Upper lobe of left lung (tissue), 6 donors: Measurements from ENCODE around the gene RETSAT. TPM values are rescaled to one million over a fixed set of nuclear protein-coding genes. Genes with fewer than 3 reads are reported as not detected.
"Not testable (repeated sequence)": the region's sequence is repeated elsewhere in the genome, so short reads cannot be mapped to it uniquely, and the experiment has no call there.

ENCODE experiments used
- ATAC-seq, 2 donors: fragments of 200-7000 bp; cut with Tn5 transposase; one replicate each; pipeline ENCODE4 v1.9.1; 2022; ENCODE audit warnings: mild to moderate bottlenecking in 2 of 2, moderate library complexity in 2 of 2; ENCODE audit not compliant: low FRiP score in 2 of 2
- DNase-seq, 2 donors: peaks; one replicate each; pipeline ENCODE4 v3.0.0-alpha.2; 2019 to 2020
- H3K27ac ChIP-seq, 4 donors: fragments of 200-600 bp; sonication (generic); one replicate each; pipeline ENCODE4 v1.5.1; 2016 to 2019
- H3K27me3 ChIP-seq, 4 donors: fragments of 200-600 bp; sonication (generic); one replicate each; pipeline ENCODE4 v1.5.1; 2017 to 2019
- H3K36me3 ChIP-seq, 4 donors: fragments of 200-600 bp; sonication (generic); one replicate each; pipeline ENCODE4 v1.5.1; 2016 to 2019
- H3K4me1 ChIP-seq, 4 donors: fragments of 200-600 bp; sonication (generic); one replicate each; pipeline ENCODE4 v1.5.1; 2018 to 2019
- H3K4me3 ChIP-seq, 4 donors: fragments of 200-600 bp; sonication (generic); one replicate each; pipeline ENCODE4 v1.5.1; 2017 to 2019; ENCODE audit warnings: mild to moderate bottlenecking in 2 of 4, moderate library complexity in 1 of 4
- H3K9me3 ChIP-seq, 4 donors: fragments of 200-600 bp; sonication (generic); one replicate each; pipeline ENCODE4 v1.5.1; 2018 to 2019
- EP300 ChIP-seq, 4 donors: sonication (generic); formaldehyde crosslinking; IDR thresholded peaks; one replicate each; pipeline ENCODE4 v1.5.1; 2017; ENCODE audit warnings: antibody characterized with exemption in 4 of 4, control low read depth in 2 of 4
- POLR2A ChIP-seq, 4 donors: fragments of 450-650 bp; IDR thresholded peaks; one replicate each; pipeline ENCODE4 v1.5.1; 2016 to 2017; ENCODE audit warnings: antibody characterized with exemption in 4 of 4, mild to moderate bottlenecking in 2 of 4
- POLR2AphosphoS5 ChIP-seq, 2 donors: sonication (generic); formaldehyde crosslinking; IDR thresholded peaks; one replicate each; pipeline ENCODE4 v1.5.1; 2017; ENCODE audit warnings: antibody characterized with exemption in 2 of 2
- WGBS, 2 donors: methylation state at CpG; one replicate each; pipeline ENCODE4 v1.1.5; 2017 to 2018; 5-methylcytosine and 5-hydroxymethylcytosine counted together
- total RNA-seq, 6 donors: library from RNA; depleted of rRNA in 4 of 6; stranded (reverse); fragments of >200 nt in 4 of 6; gene quantifications; one replicate each; pipeline versions ENCODE4 v1.1.0 to v1.2.1, GENCODE V29; 2016 to 2021
- TF ChIP-seq, protein P1 (sequence below), 6 experiments: fragments of 450-650 bp in 4 of 6; fragments of 200-600 bp in 2 of 6; sonication (generic) in 2 of 6; IDR thresholded peaks; one replicate each; pipeline ENCODE4 v1.5.1; 2016 to 2019; ENCODE audit warnings: antibody characterized with exemption in 6 of 6
- donor health status: DM: no; HTN: no; CAD: no; lungs with moderate emphysema.
- donor health status: DM: no; HTN: yes; CAD: no; lungs with severe emphysema.

RETSAT gene
- total RNA-seq, 6 donors from 2014 or later = 36.7 to 81.5 (median 57.9) TPM

DNA sequence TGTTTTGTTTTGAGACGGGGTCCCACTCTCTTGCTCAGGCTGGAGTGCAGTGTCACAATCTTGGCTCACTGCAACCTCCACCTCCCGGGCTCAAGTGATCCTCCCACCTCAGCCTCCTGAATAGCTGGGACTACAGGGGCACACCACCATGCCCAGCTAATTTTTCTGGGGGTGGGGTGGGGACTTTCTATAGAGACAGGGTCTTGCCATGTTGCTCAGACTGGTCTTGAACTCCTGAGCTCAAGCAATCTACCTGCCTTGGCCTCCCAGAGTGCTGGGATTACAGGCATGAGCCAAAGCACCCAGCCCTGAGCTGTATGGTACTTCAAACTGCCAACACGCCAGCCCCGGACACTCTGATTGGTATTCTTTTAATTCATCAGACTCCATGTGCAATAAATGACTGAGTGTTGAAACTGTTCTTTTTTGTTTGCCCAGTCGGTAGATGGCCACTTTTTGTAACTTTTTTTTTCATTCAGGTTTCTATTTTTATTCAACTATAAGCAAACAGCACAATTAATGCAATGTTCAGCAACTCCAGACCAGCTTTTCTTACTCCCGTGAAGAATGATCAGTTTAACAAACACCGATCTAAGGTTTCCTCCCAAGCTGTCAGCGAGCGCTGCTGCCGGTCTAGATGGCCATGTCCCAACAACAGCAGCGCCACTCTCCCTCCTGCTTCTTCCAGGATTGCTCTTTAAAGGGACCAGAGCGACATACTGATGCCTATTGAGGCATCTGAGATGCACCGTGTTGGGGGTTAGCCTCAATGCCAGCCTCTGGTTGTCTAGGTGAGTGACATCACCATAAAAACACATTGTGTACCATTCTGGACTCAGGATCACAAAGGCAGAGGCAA lies 14.1 kb downstream of the RETSAT start:
- H3K27me3 ChIP-seq = no peaks in the 10 kb centered on the region
- H3K27ac ChIP-seq = no peak overlapping the region
- DNase-seq (peak in 1 of 2 donors; percentile 47), ATAC-seq (no peak)
- WGBS, 2 donors = 44 to 56% methylated on average over 13 of the region's 13 CpGs
- H3K36me3 ChIP-seq = peaks cover 5 to 26% (median 17%) of the 10 kb centered on the region in 4 donors
- TF ChIP-seq POLR2A (IDR thresholded peaks at IDR 0.05) = no peak
- no peak for TF ChIP-seq POLR2AphosphoS5 (IDR thresholded peaks at IDR 0.05)
- no peak for TF ChIP-seq EP300 (IDR thresholded peaks at IDR 0.05)
- TF ChIP-seq, protein P1, sequence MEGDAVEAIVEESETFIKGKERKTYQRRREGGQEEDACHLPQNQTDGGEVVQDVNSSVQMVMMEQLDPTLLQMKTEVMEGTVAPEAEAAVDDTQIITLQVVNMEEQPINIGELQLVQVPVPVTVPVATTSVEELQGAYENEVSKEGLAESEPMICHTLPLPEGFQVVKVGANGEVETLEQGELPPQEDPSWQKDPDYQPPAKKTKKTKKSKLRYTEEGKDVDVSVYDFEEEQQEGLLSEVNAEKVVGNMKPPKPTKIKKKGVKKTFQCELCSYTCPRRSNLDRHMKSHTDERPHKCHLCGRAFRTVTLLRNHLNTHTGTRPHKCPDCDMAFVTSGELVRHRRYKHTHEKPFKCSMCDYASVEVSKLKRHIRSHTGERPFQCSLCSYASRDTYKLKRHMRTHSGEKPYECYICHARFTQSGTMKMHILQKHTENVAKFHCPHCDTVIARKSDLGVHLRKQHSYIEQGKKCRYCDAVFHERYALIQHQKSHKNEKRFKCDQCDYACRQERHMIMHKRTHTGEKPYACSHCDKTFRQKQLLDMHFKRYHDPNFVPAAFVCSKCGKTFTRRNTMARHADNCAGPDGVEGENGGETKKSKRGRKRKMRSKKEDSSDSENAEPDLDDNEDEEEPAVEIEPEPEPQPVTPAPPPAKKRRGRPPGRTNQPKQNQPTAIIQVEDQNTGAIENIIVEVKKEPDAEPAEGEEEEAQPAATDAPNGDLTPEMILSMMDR (IDR thresholded peaks at IDR 0.05) = no peak
- H3K4me1 ChIP-seq = peaks cover 0 to 8% (median 0%) of the 10 kb centered on the region in 4 donors
- no peak overlapping the region for H3K4me3 ChIP-seq
- H3K9me3 ChIP-seq = no peaks in the 10 kb centered on the region

DNA sequence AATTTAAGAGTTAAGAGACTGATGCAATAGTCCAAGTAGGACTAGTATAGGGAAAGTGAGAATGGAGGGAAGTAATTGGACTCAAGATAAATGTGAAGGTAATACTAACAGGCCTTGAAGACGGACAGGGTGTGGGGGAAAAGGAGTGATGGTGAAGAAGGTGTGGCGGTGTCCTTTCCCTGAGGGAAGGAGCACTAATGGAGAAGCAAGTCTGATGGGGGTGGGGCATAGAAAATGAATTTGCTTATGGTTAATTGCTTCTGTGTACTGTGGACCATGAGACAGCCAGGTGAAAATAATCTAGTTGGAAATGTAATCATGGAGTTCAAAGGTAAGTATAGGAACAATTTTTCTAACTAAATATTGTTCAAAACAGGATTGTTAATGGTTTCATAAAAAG lies 19.4 kb downstream of the RETSAT start:
- H3K27ac ChIP-seq = no peak overlapping the region
- WGBS, 2 donors = 50 to 64% methylated on average over 2 of the region's 2 CpGs
- H3K27me3 ChIP-seq = no peaks in the 10 kb centered on the region
- peaks cover 0 to under 1% (median 0%) of the 10 kb centered on the region in 4 donors for H3K4me1 ChIP-seq
- no peaks in the 10 kb centered on the region for H3K9me3 ChIP-seq
- H3K4me3 ChIP-seq = no peak overlapping the region
- no peaks in the 10 kb centered on the region for H3K36me3 ChIP-seq
- ATAC-seq (no peak), DNase-seq (no peak)
- TF ChIP-seq EP300 (IDR thresholded peaks at IDR 0.05) (no peak), POLR2A (IDR thresholded peaks at IDR 0.05) (no peak), POLR2AphosphoS5 (IDR thresholded peaks at IDR 0.05) (no peak)
- TF ChIP-seq, protein P1 (IDR thresholded peaks at IDR 0.05) = no peak

DNA sequence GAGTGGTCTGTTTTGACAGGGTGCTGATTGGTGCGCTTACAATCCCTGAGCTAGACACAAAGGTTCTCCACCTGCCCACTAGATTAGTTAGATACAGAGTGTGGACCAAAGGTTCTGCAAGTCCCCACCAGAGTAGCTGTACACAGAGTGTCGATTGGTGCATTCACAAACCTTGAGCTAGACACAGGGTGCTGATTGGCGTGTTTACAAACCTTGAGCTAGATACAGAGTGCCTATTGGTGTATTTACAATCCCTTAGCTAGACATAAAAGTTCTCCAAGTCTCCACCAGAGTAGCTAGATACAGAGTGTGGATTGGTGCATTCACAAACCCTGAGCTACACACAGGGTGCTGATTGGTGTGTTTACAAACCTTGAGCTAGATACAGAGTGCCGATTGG lies 20.5 kb downstream of the RETSAT start:
- not testable (repeated sequence) for H3K27me3 ChIP-seq, ATAC-seq, H3K4me3 ChIP-seq, H3K4me1 ChIP-seq, H3K9me3 ChIP-seq, H3K27ac ChIP-seq, H3K36me3 ChIP-seq, DNase-seq
- 93 to 95% methylated on average over 3 to 4 of the region's 4 CpGs for WGBS, 2 donors

DNA sequence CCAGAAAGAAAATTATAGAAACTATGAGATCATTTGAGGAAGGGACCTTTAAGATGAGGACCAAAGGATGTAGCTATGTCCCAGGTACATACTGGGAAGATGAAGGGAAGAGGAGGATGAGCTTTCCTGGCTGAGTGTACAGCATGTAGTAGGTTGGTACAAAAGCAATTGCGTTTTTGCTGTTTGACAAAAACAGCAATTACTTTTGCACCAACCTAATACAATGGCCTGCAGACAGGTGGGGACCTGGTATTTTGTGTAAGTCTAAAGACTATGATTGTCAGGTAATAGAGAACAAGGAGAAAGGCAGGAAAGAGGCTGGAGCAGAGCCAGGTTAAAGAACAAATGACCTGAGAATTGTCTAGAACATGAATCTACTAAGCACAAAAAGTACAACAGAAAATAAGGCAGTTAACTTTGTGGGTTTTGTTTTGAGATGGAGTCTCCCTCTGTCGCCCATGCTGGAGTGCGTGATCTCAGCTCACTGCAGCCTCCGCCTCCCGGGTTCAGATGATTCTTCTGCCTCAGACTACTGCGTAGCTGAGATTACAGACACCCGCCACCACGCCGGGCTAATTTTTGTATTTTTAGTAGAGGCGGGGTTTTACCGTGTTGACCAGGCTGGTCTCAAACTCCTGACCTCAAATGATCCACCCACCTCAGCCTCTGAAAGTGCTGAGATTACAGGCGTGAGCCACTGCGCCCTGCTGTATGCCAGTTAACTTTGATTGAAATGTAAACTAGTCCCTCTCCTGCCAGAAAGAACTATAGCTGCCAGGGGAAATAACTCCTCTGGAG lies 23.3 kb downstream of the RETSAT start:
- DNase-seq (no peak), ATAC-seq (no peak)
- no peaks in the 10 kb centered on the region for H3K9me3 ChIP-seq
- no peak overlapping the region for H3K27ac ChIP-seq
- H3K4me3 ChIP-seq = no peak overlapping the region
- no peaks in the 10 kb centered on the region for H3K36me3 ChIP-seq
- peaks cover 4 to 20% (median 9%) of the 10 kb centered on the region in 4 donors for H3K4me1 ChIP-seq
- 77 to 83% methylated on average over 13 of the region's 13 CpGs for WGBS, 2 donors
- TF ChIP-seq EP300 (IDR thresholded peaks at IDR 0.05) (no peak), POLR2AphosphoS5 (IDR thresholded peaks at IDR 0.05) (no peak), POLR2A (IDR thresholded peaks at IDR 0.05) (no peak)
- TF ChIP-seq, protein P1 (IDR thresholded peaks at IDR 0.05) = no peak
- H3K27me3 ChIP-seq = no peaks in the 10 kb centered on the region

DNA sequence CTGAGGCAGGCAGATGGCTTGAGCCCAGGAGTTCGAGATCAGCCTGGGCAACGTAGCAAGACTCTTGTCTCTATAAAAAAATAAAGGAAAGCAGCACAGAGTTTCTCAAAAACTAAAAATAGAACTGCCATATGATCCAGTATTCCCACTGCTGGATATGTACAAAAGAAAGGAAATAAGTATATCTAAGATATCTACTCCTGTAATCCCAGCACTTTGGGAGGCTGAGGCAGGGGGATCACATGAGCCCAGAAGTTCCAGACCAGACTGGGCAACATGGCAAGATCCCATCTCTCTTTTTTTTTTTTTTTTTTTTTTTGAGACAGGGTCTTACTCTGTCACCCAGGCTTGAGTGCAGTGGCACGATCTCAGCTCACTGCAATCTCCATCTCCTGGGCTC lies 24.6 kb downstream of the RETSAT start:
- H3K9me3 ChIP-seq, H3K36me3 ChIP-seq, H3K27ac ChIP-seq, DNase-seq, ATAC-seq, H3K4me3 ChIP-seq, H3K27me3 ChIP-seq: not testable (repeated sequence)
- WGBS, 2 donors = 91 to 93% methylated on average over 3 of the region's 3 CpGs
- H3K4me1 ChIP-seq = peaks cover 18 to 33% (median 22%) of the 10 kb centered on the region in 4 donors
